HG03571 (cell line): ENCODE measurements around the gene TF.

ENCODE experiments used
- ATAC-seq: cut with Tn5 transposase; IDR thresholded peaks from one replicate; pipeline ENCODE4 v1.9.1; 2021; ENCODE audit not compliant: unreplicated experiment

TF gene

GRCh38 chr3:133834621-133835417 is 88.6 kb downstream of the TF start:
- ATAC-seq = no peak

- no peak for ATAC-seq
These were observed 89.2 kb downstream of the TF start for GRCh38 chr3:133835418-133835743.

- ATAC-seq = no peak
These were observed 89.8 kb downstream of the TF start for GRCh38 chr3:133835961-133836360.

- ATAC-seq = no peak
These were observed 90.4 kb downstream of the TF start for GRCh38 chr3:133836497-133837158.

- no peak for ATAC-seq
These were observed 91.5 kb downstream of the TF start for GRCh38 chr3:133837487-133838295.

GRCh38 chr3:133838296-133838789 is 92.2 kb downstream of the TF start:
- no peak for ATAC-seq

GRCh38 chr3:133838916-133839800 is 93.0 kb downstream of the TF start:
- no peak for ATAC-seq

- no peak for ATAC-seq
These were observed 94.0 kb downstream of the TF start for GRCh38 chr3:133840055-133840737.

- ATAC-seq = no peak
These were observed 94.6 kb downstream of the TF start for GRCh38 chr3:133840767-133841166.

GRCh38 chr3:133841196-133841595 is 95.0 kb downstream of the TF start:
- no peak for ATAC-seq

GRCh38 chr3:133842158-133842557 is 96.0 kb downstream of the TF start:
- ATAC-seq = no peak

- ATAC-seq = no peak
These were observed 97.4 kb downstream of the TF start for GRCh38 chr3:133843634-133844033.

- no peak for ATAC-seq
These were observed 98.9 kb downstream of the TF start for GRCh38 chr3:133845127-133845526.
